ENCODE data around the gene KRTAP5-6.

Gene KRTAP5-6

GRCh38 chr11:1696608-1697570 is at the start of gene KRTAP5-6:
KRTAP5-6 (plus strand) TSS chr11:1697195; CDS start chr11:1697246, 51 bp downstream.
- DNase-seq, result no peak

- DNase-seq, result no peak
Observed at GRCh38 chr11:1647901-1648652, 48.9 kb upstream of the KRTAP5-6 start.

- DNase-seq, result no peak
Observed at GRCh38 chr11:1648653-1649420, 48.2 kb upstream of the KRTAP5-6 start.

- DNase-seq, result no peak
Observed at GRCh38 chr11:1650034-1650917, 46.7 kb upstream of the KRTAP5-6 start.

- DNase-seq, result no peak
Observed at GRCh38 chr11:1650918-1651262, 46.1 kb upstream of the KRTAP5-6 start.

- DNase-seq, result no peak
Observed at GRCh38 chr11:1651411-1651980, 45.5 kb upstream of the KRTAP5-6 start.

- DNase-seq, result no peak
Observed at GRCh38 chr11:1652026-1652425, 45.0 kb upstream of the KRTAP5-6 start.

GRCh38 chr11:1652442-1652770 is 44.6 kb upstream of the KRTAP5-6 start:
- DNase-seq, result no peak

GRCh38 chr11:1652771-1653540 is 44.0 kb upstream of the KRTAP5-6 start:
- peak; percentile 69 for DNase-seq

GRCh38 chr11:1653541-1654387 is 43.2 kb upstream of the KRTAP5-6 start:
- no peak for DNase-seq

- DNase-seq, result no peak
Observed at GRCh38 chr11:1654388-1655167, 42.4 kb upstream of the KRTAP5-6 start.

GRCh38 chr11:1655168-1656060 is 41.6 kb upstream of the KRTAP5-6 start:
- no peak for DNase-seq

GRCh38 chr11:1656061-1656441 is 40.9 kb upstream of the KRTAP5-6 start:
- DNase-seq, result no peak

- no peak for DNase-seq
Observed at GRCh38 chr11:1656670-1657069, 40.3 kb upstream of the KRTAP5-6 start.

GRCh38 chr11:1659506-1659905 is 37.5 kb upstream of the KRTAP5-6 start:
- no peak for DNase-seq

- DNase-seq, result no peak
Observed at GRCh38 chr11:1660111-1660867, 36.7 kb upstream of the KRTAP5-6 start.
